ENCODE results near the gene HK3. TPM values are rescaled to one million over a fixed set of nuclear protein-coding genes. Genes with fewer than 3 reads are reported as not detected.

The HK3 gene
- total and polyA plus RNA-seq, 2 donors from 2014 or later: 2.0 to 21.2 TPM

DNA sequence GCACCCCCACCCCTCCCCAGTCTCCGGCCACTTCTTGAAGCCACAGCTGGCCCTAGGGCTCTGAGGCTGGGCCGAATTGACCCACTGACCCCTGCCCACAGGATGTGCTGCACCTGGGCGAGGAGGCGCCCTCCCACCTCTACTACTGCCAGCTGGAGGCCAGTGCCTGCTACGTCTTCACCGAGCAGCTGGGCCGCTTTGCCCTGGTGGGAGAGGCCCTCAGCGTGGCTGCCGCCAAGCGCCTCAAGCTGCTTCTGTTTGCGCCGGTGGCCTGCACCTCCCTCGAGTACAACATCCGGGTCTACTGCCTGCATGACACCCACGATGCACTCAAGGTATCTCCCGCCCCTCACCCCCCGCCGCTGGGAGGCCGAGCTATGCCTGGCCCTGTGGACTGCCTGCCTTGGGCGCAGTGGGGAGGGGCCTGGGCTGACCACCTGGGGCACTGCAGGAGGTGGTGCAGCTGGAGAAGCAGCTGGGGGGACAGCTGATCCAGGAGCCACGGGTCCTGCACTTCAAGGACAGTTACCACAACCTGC, 21.3 kb downstream of the HK3 start:
- TF ChIP-seq, protein P1, sequence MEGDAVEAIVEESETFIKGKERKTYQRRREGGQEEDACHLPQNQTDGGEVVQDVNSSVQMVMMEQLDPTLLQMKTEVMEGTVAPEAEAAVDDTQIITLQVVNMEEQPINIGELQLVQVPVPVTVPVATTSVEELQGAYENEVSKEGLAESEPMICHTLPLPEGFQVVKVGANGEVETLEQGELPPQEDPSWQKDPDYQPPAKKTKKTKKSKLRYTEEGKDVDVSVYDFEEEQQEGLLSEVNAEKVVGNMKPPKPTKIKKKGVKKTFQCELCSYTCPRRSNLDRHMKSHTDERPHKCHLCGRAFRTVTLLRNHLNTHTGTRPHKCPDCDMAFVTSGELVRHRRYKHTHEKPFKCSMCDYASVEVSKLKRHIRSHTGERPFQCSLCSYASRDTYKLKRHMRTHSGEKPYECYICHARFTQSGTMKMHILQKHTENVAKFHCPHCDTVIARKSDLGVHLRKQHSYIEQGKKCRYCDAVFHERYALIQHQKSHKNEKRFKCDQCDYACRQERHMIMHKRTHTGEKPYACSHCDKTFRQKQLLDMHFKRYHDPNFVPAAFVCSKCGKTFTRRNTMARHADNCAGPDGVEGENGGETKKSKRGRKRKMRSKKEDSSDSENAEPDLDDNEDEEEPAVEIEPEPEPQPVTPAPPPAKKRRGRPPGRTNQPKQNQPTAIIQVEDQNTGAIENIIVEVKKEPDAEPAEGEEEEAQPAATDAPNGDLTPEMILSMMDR (IDR thresholded peaks at IDR 0.05; ENCODE audit: borderline replicate concordance, extremely low read depth, insufficient read depth): no peak
- H3K27me3 ChIP-seq (ENCODE audit: control insufficient read depth, insufficient read depth, low read length): peaks cover 2% of the 10 kb centered on the region

DNA sequence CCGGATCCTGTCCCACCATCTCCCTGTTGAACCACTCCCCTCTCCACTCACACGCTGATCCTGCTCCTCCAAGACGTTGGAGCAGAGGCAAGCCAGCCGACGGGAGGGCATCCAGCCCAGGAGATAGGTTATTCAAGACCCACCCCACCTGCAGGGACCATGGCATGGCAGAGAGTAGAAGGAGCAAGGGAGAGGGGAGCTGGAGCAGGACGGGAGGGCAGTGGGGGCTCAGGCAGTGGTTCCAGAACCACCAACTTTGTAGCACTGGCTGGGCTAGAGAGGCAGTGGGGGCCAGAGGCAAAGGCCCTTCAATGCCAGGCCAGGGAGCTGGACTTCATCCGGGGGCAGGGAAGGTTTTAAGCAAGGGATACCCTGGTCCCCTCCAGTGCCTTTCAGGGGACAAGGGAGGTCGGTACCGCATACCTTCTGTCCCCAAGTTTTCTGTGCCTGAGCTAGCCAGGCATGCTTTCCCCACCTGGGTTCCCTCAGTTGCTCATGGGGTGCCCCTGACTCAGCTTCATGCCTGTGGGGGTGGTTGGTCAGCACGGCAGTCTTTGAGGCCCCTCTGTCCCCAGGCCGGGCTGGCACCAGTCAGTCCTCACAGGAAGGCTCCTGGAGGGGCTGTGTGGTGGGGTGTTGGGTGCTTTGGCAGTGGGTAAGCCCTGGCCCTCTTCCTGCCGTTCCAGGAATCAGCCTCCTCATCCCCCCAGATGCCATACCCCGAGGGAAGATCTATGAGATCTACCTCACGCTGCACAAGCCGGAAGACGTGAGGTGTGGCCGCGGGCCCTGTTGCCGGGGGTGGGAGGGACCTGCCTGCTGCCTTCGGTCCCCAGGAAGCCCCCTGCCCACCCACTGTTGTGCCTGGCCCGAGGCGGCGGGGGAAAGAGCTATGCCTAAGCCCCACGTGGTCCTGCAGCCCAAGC, 22.4 kb downstream of the HK3 start:
- Histone ChIP-seq H3K4me1 (ENCODE audit: control insufficient read depth in 2 of 3, insufficient read depth in 2 of 3, low read depth in 1 of 3, low read length in 3 of 3) (no peaks in the 10 kb centered on the region), H3K9ac (ENCODE audit: low read length in 3 of 3) (no peak overlapping the region), H3K9me3 (ENCODE audit: control insufficient read depth in 2 of 3, insufficient read depth in 1 of 3, low read length in 3 of 3) (no peaks in the 10 kb centered on the region), H3K36me3 (ENCODE audit: control insufficient read depth in 2 of 3, insufficient read depth in 3 of 3, low read length in 3 of 3) (no peaks in the 10 kb centered on the region), H3K27me3 (ENCODE audit: control insufficient read depth, insufficient read depth, low read length) (peaks cover 2% of the 10 kb centered on the region), H3K27ac (ENCODE audit: low read depth in 2 of 2, low read length in 2 of 2) (no peak overlapping the region), H3K4me3 (ENCODE audit: low read length in 3 of 3) (no peak overlapping the region)
- TF ChIP-seq, protein P1 (IDR thresholded peaks at IDR 0.05; ENCODE audit: borderline replicate concordance, extremely low read depth, insufficient read depth): no peak
- FAIRE-seq (no peak), DNase-seq (peak in 1 of 5 donors; percentile 33)
- intact Hi-C loops (cut with DNase I): no loop called here

More for the DNA sequence above, 21.3 kb downstream of the HK3 start:
- Histone ChIP-seq H3K4me3 (ENCODE audit: low read length in 3 of 3) (no peak overlapping the region), H3K9ac (ENCODE audit: low read length in 3 of 3) (no peak overlapping the region), H3K9me3 (ENCODE audit: control insufficient read depth in 2 of 3, insufficient read depth in 1 of 3, low read length in 3 of 3) (no peaks in the 10 kb centered on the region), H3K4me1 (ENCODE audit: control insufficient read depth in 2 of 3, insufficient read depth in 2 of 3, low read depth in 1 of 3, low read length in 3 of 3) (no peaks in the 10 kb centered on the region), H3K27ac (ENCODE audit: low read depth in 2 of 2, low read length in 2 of 2) (no peak overlapping the region), H3K36me3 (ENCODE audit: control insufficient read depth in 2 of 3, insufficient read depth in 3 of 3, low read length in 3 of 3) (no peaks in the 10 kb centered on the region)
- DNase-seq (peak in 4 of 5 donors; percentile 39 to 66 (median 58)), FAIRE-seq (no peak)
- intact Hi-C loops (cut with DNase I): no loop called here

DNA sequence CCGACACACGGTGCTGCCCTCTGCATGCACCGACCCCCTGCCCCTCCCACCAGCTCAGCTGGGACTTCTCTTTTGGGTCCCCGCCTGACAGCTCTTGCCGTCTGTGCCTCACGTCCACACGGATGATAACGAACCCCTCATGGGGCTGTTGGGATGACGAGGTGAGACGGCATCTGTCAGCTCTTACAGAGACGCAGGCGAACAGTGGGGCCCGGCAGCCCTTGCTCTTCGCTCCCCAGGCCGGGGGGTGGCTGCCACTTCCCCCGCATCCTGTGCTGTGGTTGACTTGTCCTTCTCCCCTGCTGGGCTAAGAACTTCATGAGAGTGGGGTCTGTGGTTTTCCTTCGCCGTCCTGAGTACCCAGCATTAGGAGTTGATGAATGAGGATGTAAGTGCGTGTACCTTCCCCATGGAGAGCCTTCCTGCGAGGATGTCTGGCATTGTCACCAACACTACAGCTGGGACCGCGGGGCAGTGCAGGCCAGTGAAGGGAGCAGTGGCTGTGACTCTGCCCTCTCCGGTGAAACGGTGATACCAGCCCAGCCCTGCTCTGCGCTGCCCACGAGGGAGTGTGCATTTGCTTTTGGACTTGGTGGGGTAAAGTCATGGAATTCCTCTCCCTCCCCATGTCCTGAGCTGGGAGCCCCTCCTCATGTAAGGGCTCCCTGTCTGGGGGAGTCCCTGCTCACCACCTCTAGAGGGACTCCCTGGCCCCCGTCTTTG, 23.2 kb downstream of the HK3 start:
- no peaks in the 10 kb centered on the region for H3K36me3 ChIP-seq (ENCODE audit: control insufficient read depth in 2 of 3, insufficient read depth in 3 of 3, low read length in 3 of 3)
- H3K9ac ChIP-seq (ENCODE audit: low read length in 3 of 3): no peak overlapping the region
- no peak overlapping the region for H3K27ac ChIP-seq (ENCODE audit: low read depth in 2 of 2, low read length in 2 of 2)
- no peak overlapping the region for H3K4me3 ChIP-seq (ENCODE audit: low read length in 3 of 3)
- no peaks in the 10 kb centered on the region for H3K4me1 ChIP-seq (ENCODE audit: control insufficient read depth in 2 of 3, insufficient read depth in 2 of 3, low read depth in 1 of 3, low read length in 3 of 3)
- H3K27me3 ChIP-seq (ENCODE audit: control insufficient read depth, insufficient read depth, low read length): peaks cover 2% of the 10 kb centered on the region
- intact Hi-C loops (cut with DNase I): no loop called here
- peak in 1 of 5 donors; percentile 34 for DNase-seq
- H3K9me3 ChIP-seq (ENCODE audit: control insufficient read depth in 2 of 3, insufficient read depth in 1 of 3, low read length in 3 of 3): no peaks in the 10 kb centered on the region
- TF ChIP-seq, protein P1 (IDR thresholded peaks at IDR 0.05; ENCODE audit: borderline replicate concordance, extremely low read depth, insufficient read depth): no peak
- no peak for FAIRE-seq

Data from kidney (tissue), 14 donors.